MM.1S (cell line): Measurements from ENCODE around the gene ARHGEF10L.

ENCODE experiments used
- DNase-seq: peaks from one replicate; pipeline ENCODE4 v3.0.0-alpha.2; 2015
- H2AFZ ChIP-seq: fragments of 300-600 bp; sonication (generic); 2 replicates; pipeline ENCODE4 v1.6.0; 2016; ENCODE audit warnings: antibody characterized with exemption, low read length
- H3F3A ChIP-seq: fragments of 300-600 bp; sonication (generic); 2 replicates; pipeline ENCODE4 v1.6.1; 2016; ENCODE audit warnings: mild to moderate bottlenecking, antibody characterized with exemption, low read length, moderate library complexity, mixed read lengths; ENCODE audit not compliant: insufficient read depth
- H3K27ac ChIP-seq: fragments of 300-600 bp; sonication (generic); 2 replicates; pipeline ENCODE4 v1.5.1; 2016; ENCODE audit warnings: mild to moderate bottlenecking, low read length
- H3K27me3 ChIP-seq: fragments of 300-600 bp; sonication (generic); replicated peaks from 2 replicates; pipeline ENCODE4 v1.6.0; 2016; ENCODE audit warnings: low read length; ENCODE audit not compliant: insufficient read depth
- H3K36me3 ChIP-seq: fragments of 300-600 bp; sonication (generic); replicated peaks from 2 replicates; pipeline ENCODE4 v1.6.1; 2016; ENCODE audit warnings: mild to moderate bottlenecking, low read length, mixed read lengths; ENCODE audit not compliant: insufficient read depth
- H3K4me1 ChIP-seq: fragments of 300-600 bp; sonication (generic); 2 replicates; pipeline ENCODE4 v1.6.1; 2016; ENCODE audit warnings: low read length, mixed read lengths
- H3K4me2 ChIP-seq: fragments of 300-600 bp; sonication (generic); 2 replicates; pipeline ENCODE4 v1.6.0; 2016; ENCODE audit warnings: low read depth, low read length
- H3K4me3 ChIP-seq: fragments of 300-600 bp; sonication (generic); 2 replicates; pipeline ENCODE4 v1.5.1; 2016; ENCODE audit warnings: low read length, mixed read lengths
- H3K79me2 ChIP-seq: fragments of 300-600 bp; sonication (generic); 2 replicates; pipeline ENCODE4 v1.6.1; 2016; ENCODE audit warnings: mixed run types, low read length, mixed read lengths
- H3K9ac ChIP-seq: fragments of 300-600 bp; sonication (generic); 2 replicates; pipeline ENCODE4 v1.6.1; 2016; ENCODE audit warnings: low read length, mixed read lengths
- H3K9me2 ChIP-seq: fragments of 300-600 bp; sonication (generic); replicated peaks from 2 replicates; pipeline ENCODE4 v1.6.1; 2016; ENCODE audit warnings: mild to moderate bottlenecking, low read length, mixed read lengths; ENCODE audit not compliant: insufficient read depth
- H3K9me3 ChIP-seq: fragments of 300-600 bp; sonication (generic); replicated peaks from 2 replicates; pipeline ENCODE4 v1.6.1; 2016; ENCODE audit warnings: mild to moderate bottlenecking, low read length, mixed read lengths; ENCODE audit not compliant: insufficient read depth
- H4K20me1 ChIP-seq: fragments of 300-600 bp; sonication (generic); 2 replicates; pipeline ENCODE4 v1.6.1; 2016; ENCODE audit warnings: mild to moderate bottlenecking, low read length, moderate library complexity, mixed read lengths; ENCODE audit not compliant: insufficient read depth
- EZH2 ChIP-seq: fragments of 300-600 bp; sonication (generic); optimal IDR thresholded peaks from 2 replicates; pipeline ENCODE3; 2017; ENCODE audit warnings: low read depth, mild to moderate bottlenecking, antibody characterized with exemption, low read length, mixed read lengths
- EZH2phosphoT487 ChIP-seq: fragments of 300-600 bp; sonication (generic); IDR thresholded peaks from 2 replicates; pipeline ENCODE4 v1.6.1; 2018; ENCODE audit warnings: antibody characterized with exemption, low read length
- TF ChIP-seq, protein P1 (sequence below): fragments of 300-600 bp; sonication (generic); IDR thresholded peaks from 2 replicates; pipeline ENCODE4 v1.5.1; 2016; ENCODE audit warnings: antibody characterized with exemption, low read length, mixed read lengths

The ARHGEF10L gene

DNA sequence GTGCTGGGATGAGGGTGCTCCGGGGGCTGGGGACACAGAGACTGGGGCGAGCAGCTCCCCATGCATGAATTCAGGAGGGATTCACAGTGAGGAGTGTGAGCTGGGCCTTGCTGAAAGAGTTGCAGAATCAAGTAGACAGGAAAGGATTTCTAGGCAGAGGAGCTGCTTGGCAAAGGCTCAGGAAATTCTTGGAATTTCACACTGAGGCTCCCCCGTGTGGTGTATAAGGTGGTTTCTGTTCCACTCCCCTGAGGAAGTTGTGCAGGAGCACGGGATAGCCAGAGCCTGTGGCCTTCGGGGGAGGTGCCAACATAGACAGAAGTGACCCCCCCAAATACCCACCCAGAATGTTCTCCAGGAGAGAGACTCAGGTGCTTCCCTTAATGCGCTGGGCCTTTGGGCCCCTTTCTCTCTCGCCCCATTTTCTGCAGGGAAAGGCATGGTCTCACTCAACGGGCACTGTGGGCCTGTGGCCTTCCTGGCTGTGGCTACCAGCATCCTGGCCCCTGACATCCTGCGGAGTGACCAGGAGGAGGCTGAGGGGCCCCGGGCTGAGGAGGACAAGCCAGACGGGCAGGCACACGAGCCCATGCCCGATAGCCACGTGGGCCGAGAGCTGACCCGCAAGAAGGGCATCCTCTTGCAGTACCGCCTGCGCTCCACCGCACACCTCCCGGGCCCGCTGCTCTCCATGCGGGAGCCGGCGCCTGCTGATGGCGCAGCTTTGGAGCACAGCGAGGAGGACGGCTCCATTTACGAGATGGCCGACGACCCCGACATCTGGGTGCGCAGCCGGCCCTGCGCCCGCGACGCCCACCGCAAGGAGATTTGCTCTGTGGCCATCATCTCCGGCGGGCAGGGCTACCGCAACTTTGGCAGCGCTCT lies 157.2 kb downstream of the ARHGEF10L start:
- no peak overlapping the region for H3K4me2 ChIP-seq
- H3K36me3 ChIP-seq = no peaks in the 10 kb centered on the region
- H3K4me3 ChIP-seq = no peak overlapping the region
- H3K27me3 ChIP-seq = peaks cover 94% of the 10 kb centered on the region
- no peaks in the 10 kb centered on the region for H3F3A ChIP-seq
- H3K9ac ChIP-seq = no peak overlapping the region
- no peaks in the 10 kb centered on the region for H3K4me1 ChIP-seq
- TF ChIP-seq EZH2phosphoT487 (no peak), EZH2 (no peak)
- TF ChIP-seq, protein P1, sequence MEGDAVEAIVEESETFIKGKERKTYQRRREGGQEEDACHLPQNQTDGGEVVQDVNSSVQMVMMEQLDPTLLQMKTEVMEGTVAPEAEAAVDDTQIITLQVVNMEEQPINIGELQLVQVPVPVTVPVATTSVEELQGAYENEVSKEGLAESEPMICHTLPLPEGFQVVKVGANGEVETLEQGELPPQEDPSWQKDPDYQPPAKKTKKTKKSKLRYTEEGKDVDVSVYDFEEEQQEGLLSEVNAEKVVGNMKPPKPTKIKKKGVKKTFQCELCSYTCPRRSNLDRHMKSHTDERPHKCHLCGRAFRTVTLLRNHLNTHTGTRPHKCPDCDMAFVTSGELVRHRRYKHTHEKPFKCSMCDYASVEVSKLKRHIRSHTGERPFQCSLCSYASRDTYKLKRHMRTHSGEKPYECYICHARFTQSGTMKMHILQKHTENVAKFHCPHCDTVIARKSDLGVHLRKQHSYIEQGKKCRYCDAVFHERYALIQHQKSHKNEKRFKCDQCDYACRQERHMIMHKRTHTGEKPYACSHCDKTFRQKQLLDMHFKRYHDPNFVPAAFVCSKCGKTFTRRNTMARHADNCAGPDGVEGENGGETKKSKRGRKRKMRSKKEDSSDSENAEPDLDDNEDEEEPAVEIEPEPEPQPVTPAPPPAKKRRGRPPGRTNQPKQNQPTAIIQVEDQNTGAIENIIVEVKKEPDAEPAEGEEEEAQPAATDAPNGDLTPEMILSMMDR = no peak
- no peaks in the 10 kb centered on the region for H4K20me1 ChIP-seq
- no peak overlapping the region for H2AFZ ChIP-seq
- DNase-seq = no peak
- no peaks in the 10 kb centered on the region for H3K9me2 ChIP-seq
- no peaks in the 10 kb centered on the region for H3K79me2 ChIP-seq
- no peaks in the 10 kb centered on the region for H3K9me3 ChIP-seq
- H3K27ac ChIP-seq = no peak overlapping the region

DNA sequence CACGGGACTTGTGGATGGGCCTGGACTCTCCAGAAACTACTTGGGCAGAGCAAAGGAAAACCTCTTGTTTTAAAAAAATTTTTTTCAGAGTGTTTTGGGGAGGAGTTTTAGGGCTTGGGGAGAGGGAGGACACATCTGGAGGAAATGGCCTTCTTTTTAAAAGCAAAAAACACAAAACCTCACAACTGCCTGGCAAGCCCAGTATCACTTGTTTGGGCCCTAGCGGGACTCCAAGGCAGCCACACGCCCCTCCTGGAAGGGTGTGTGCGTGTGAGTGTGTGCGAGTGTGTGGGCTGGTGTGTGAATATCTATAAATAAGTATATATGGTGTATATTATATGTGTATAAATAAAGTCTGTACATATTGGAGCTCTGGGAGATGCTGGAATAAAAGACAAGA lies 158.0 kb downstream of the ARHGEF10L start:
- no peak overlapping the region for H3K4me3 ChIP-seq
- H3F3A ChIP-seq = no peaks in the 10 kb centered on the region
- H3K79me2 ChIP-seq = no peaks in the 10 kb centered on the region
- H2AFZ ChIP-seq = no peak overlapping the region
- H3K27me3 ChIP-seq = peaks cover 94% of the 10 kb centered on the region
- no peaks in the 10 kb centered on the region for H3K9me3 ChIP-seq
- DNase-seq = no peak
- H4K20me1 ChIP-seq = no peaks in the 10 kb centered on the region
- no peak overlapping the region for H3K9ac ChIP-seq
- H3K4me2 ChIP-seq = no peak overlapping the region
- TF ChIP-seq, protein P1 = no peak
- TF ChIP-seq EZH2 (no peak), EZH2phosphoT487 (no peak)
- H3K4me1 ChIP-seq = no peaks in the 10 kb centered on the region
- H3K36me3 ChIP-seq = no peaks in the 10 kb centered on the region
- no peak overlapping the region for H3K27ac ChIP-seq
- H3K9me2 ChIP-seq = no peaks in the 10 kb centered on the region

DNA sequence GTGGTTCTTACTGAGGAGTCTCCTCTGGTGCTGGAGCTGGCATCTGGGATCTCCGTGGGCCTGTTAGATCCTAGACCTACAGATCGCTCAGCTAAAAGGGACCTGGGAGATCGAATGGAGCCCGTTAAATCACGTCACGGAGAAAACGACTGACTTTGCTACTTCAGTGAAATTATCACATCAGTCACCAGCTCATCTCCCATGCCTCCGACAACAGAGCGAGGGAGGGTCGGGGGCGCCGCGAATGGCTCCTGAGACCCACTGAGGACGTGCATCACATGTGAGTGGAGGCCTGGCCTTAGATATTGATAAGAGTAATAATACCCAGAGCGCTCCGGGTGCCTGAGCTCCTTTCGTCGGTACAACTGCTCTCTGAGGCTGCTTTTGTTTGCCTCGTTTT lies 160.1 kb downstream of the ARHGEF10L start:
- Histone ChIP-seq H3K79me2 (no peaks in the 10 kb centered on the region), H3F3A (no peaks in the 10 kb centered on the region), H3K27me3 (peaks cover 93% of the 10 kb centered on the region), H3K27ac (no peak overlapping the region), H3K4me2 (no peak overlapping the region), H3K4me3 (no peak overlapping the region), H4K20me1 (no peaks in the 10 kb centered on the region), H3K9me3 (no peaks in the 10 kb centered on the region), H3K9ac (no peak overlapping the region), H3K9me2 (no peaks in the 10 kb centered on the region), H3K4me1 (no peaks in the 10 kb centered on the region), H3K36me3 (no peaks in the 10 kb centered on the region), H2AFZ (no peak overlapping the region)
- TF ChIP-seq EZH2phosphoT487 (0 out of 2 replicates have a peak, but pooled peaks have one; percentile 18), EZH2 (no peak)
- TF ChIP-seq, protein P1 = no peak
- DNase-seq = no peak
